Tibial artery (tissue), 4 donors: ENCODE data around the gene STX12.

Experiments used
- DNase-seq, 2 donors: peaks; one replicate each; pipeline ENCODE4 v3.0.0-alpha.2; 2019
- H3K27ac ChIP-seq, 2 donors: fragments of 200-600 bp; sonication (generic) in 1 of 2; 1 replicate in 1 of 2; 2 replicates in 1 of 2; pipeline ENCODE4 v1.5.1; 2018 to 2019; ENCODE audit warnings: mild to moderate bottlenecking in 1 of 2
- H3K27me3 ChIP-seq, 2 donors: fragments of 200-600 bp; sonication (generic) in 1 of 2; one replicate each; pipeline versions ENCODE4 v1.5.1 to v1.6.0; 2016 to 2019
- H3K36me3 ChIP-seq, 3 donors: fragments of 200-600 bp; sonication (generic) in 2 of 3; one replicate each; pipeline ENCODE4 v1.5.1; 2016 to 2019; ENCODE audit warnings: mild to moderate bottlenecking in 2 of 3
- H3K4me1 ChIP-seq, 4 donors: fragments of 200-600 bp; sonication (generic) in 2 of 4; 1 replicate in 3 of 4; 2 replicates in 1 of 4; pipeline ENCODE4 v1.5.1; 2016 to 2019
- H3K4me3 ChIP-seq, 2 donors: fragments of 200-600 bp; sonication (generic) in 1 of 2; 1 replicate in 1 of 2; 2 replicates in 1 of 2; pipeline ENCODE4 v1.5.1; 2018 to 2019; ENCODE audit warnings: mild to moderate bottlenecking in 2 of 2
- H3K9me3 ChIP-seq, 3 donors: fragments of 200-600 bp; sonication (generic) in 1 of 3; one replicate each; pipeline ENCODE4 v1.5.1; 2016 to 2019
- intact Hi-C: fragments of 100-400 bp; cut with DNase I; formaldehyde crosslinking; loops from one replicate; pipeline ENCODE4 v1.15.0; 2023; ENCODE audit warnings: low total_unique reads
- TF ChIP-seq, protein P1 (sequence below), 2 experiments: fragments of 200-600 bp in 1 of 2; fragments of 450-650 bp in 1 of 2; IDR thresholded peaks; one replicate each; pipeline ENCODE4 v1.5.1; 2017 to 2019; ENCODE audit warnings: antibody characterized with exemption in 2 of 2, mild to moderate bottlenecking in 1 of 2, moderate library complexity in 1 of 2

Gene STX12

GRCh38 chr1:27755286-27755685 is 17.7 kb upstream of the STX12 start:
- H3K4me1 ChIP-seq: no peaks in the 10 kb centered on the region
- no peaks in the 10 kb centered on the region for H3K27me3 ChIP-seq
- no peak for DNase-seq
- TF ChIP-seq, protein P1, sequence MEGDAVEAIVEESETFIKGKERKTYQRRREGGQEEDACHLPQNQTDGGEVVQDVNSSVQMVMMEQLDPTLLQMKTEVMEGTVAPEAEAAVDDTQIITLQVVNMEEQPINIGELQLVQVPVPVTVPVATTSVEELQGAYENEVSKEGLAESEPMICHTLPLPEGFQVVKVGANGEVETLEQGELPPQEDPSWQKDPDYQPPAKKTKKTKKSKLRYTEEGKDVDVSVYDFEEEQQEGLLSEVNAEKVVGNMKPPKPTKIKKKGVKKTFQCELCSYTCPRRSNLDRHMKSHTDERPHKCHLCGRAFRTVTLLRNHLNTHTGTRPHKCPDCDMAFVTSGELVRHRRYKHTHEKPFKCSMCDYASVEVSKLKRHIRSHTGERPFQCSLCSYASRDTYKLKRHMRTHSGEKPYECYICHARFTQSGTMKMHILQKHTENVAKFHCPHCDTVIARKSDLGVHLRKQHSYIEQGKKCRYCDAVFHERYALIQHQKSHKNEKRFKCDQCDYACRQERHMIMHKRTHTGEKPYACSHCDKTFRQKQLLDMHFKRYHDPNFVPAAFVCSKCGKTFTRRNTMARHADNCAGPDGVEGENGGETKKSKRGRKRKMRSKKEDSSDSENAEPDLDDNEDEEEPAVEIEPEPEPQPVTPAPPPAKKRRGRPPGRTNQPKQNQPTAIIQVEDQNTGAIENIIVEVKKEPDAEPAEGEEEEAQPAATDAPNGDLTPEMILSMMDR (IDR thresholded peaks at IDR 0.05): no peak
- intact Hi-C loops: no loop called here
- no peak overlapping the region for H3K27ac ChIP-seq
- H3K36me3 ChIP-seq: peaks cover 33 to 95% (median 63%) of the 10 kb centered on the region in 3 donors
- H3K4me3 ChIP-seq: no peak overlapping the region
- H3K9me3 ChIP-seq: no peaks in the 10 kb centered on the region

DNA sequence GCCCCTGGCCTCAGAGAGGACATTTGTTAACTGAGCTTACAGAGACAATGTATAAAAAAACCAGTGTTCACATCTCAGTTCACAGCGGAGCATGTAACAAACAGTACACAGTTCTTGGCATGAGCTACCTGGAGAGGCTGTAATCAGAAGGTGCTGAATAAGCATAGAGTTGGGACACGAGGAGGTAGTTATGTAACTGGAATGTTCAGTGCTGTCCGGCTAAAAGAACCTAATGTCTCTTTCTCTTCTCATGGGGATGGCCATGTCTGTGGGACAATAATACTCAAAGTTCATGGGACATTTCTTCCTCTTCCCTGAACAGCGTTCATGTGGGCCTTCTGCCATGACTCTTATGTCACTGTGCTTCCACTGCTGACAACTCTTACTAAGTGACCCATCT is 17.2 kb upstream of the STX12 start:
- Histone ChIP-seq H3K27ac (no peak overlapping the region), H3K4me3 (no peak overlapping the region), H3K4me1 (no peaks in the 10 kb centered on the region), H3K36me3 (peaks cover 33 to 95% (median 60%) of the 10 kb centered on the region in 3 donors), H3K27me3 (no peaks in the 10 kb centered on the region), H3K9me3 (no peaks in the 10 kb centered on the region)
- DNase-seq: no peak
- intact Hi-C loops: no loop called here
- TF ChIP-seq, protein P1 (IDR thresholded peaks at IDR 0.05): no peak

DNA sequence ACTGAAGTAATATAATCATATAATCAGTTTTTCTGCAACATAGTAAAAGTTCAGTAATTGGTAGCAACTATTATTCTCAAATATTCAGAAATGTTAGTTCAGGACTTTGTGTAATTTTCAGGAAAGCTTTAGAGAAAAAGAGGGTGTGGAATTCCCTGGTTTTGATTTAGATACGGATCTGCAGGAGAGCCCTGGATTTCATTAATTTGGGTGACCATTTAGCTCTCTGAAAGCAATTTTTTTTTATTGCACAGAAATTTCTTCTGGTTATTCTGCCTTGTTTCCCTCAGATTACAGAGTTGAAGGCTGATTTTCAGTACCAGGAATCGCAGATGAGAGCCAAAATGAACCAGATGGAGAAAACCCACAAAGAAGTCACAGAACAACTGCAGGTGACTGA is 13.8 kb upstream of the STX12 start:
- intact Hi-C loops: no loop called here
- H3K36me3 ChIP-seq: peaks cover 48 to 84% (median 71%) of the 10 kb centered on the region in 3 donors
- no peak overlapping the region for H3K27ac ChIP-seq
- no peaks in the 10 kb centered on the region for H3K4me1 ChIP-seq
- DNase-seq: no peak
- H3K27me3 ChIP-seq: no peaks in the 10 kb centered on the region
- TF ChIP-seq, protein P1 (IDR thresholded peaks at IDR 0.05): no peak
- H3K4me3 ChIP-seq: no peak overlapping the region
- no peaks in the 10 kb centered on the region for H3K9me3 ChIP-seq

- intact Hi-C loops: no loop called here
- H3K36me3 ChIP-seq: peaks cover 44 to 73% (median 59%) of the 10 kb centered on the region in 3 donors
- no peaks in the 10 kb centered on the region for H3K9me3 ChIP-seq
- no peak overlapping the region for H3K27ac ChIP-seq
- H3K27me3 ChIP-seq: no peaks in the 10 kb centered on the region
- no peaks in the 10 kb centered on the region for H3K4me1 ChIP-seq
- TF ChIP-seq, protein P1 (IDR thresholded peaks at IDR 0.05): no peak
- DNase-seq: no peak
- no peak overlapping the region for H3K4me3 ChIP-seq
These were observed 12.6 kb upstream of the STX12 start for GRCh38 chr1:27760426-27760825.

DNA sequence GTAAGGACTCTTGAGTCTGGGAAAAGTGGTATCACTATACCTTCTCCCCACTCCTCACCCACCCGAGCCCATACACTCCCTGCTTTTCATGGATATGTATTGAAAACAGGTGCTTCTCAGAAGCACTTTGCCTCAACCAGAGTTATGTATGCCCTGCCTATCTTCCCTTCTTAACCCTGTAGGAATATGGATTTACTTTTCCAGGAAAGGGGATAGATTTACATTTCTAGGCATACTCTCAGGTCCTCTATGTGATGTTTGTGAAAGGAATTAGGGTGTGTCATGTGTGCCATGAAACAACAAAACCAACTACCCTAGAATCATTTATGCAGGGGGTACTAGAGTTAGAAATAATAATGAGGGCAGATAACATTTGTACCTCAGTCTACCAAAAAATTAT is 11.0 kb upstream of the STX12 start:
- H3K27me3 ChIP-seq: no peaks in the 10 kb centered on the region
- H3K9me3 ChIP-seq: no peaks in the 10 kb centered on the region
- intact Hi-C loops: no loop called here
- DNase-seq: no peak
- H3K27ac ChIP-seq: no peak overlapping the region
- TF ChIP-seq, protein P1 (IDR thresholded peaks at IDR 0.05): no peak
- peaks cover 35 to 57% (median 44%) of the 10 kb centered on the region in 3 donors for H3K36me3 ChIP-seq
- H3K4me1 ChIP-seq: no peaks in the 10 kb centered on the region
- H3K4me3 ChIP-seq: no peak overlapping the region

GRCh38 chr1:27763358-27763757 is 9.7 kb upstream of the STX12 start:
- no peak for DNase-seq
- peaks cover 30 to 44% (median 37%) of the 10 kb centered on the region in 3 donors for H3K36me3 ChIP-seq
- H3K4me1 ChIP-seq: no peaks in the 10 kb centered on the region
- H3K27me3 ChIP-seq: no peaks in the 10 kb centered on the region
- no peaks in the 10 kb centered on the region for H3K9me3 ChIP-seq
- intact Hi-C loops: no loop called here
- H3K27ac ChIP-seq: no peak overlapping the region
- no peak overlapping the region for H3K4me3 ChIP-seq
- TF ChIP-seq, protein P1 (IDR thresholded peaks at IDR 0.05): no peak
